GM19463 (cell line): ENCODE measurements around the gene CREB5.

Experiments used
- ATAC-seq: cut with Tn5 transposase; IDR thresholded peaks from one replicate; pipeline ENCODE4 v1.9.1; 2021; ENCODE audit warnings: mild to moderate bottlenecking, moderate library complexity; ENCODE audit not compliant: unreplicated experiment

CREB5 gene

DNA sequence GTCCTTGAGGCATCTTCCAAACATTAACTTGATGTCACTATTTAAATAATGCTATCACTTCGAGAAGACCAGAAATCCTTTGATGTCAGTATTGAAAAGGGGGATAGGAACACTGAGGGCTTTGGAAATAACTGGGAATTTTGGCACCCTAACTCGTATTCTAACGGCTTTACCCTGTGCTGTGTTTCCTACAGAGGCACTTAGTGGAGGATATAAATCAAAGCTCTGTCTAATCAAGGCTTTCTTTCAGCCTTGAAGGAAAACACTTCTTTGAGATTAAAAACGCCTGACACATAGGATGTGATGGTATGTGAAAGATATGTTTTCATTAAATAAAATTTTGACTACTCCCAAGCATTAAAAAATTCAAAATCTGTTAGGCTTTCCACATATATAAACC lies 62.3 kb downstream of the CREB5 start:
- ATAC-seq: no peak

DNA sequence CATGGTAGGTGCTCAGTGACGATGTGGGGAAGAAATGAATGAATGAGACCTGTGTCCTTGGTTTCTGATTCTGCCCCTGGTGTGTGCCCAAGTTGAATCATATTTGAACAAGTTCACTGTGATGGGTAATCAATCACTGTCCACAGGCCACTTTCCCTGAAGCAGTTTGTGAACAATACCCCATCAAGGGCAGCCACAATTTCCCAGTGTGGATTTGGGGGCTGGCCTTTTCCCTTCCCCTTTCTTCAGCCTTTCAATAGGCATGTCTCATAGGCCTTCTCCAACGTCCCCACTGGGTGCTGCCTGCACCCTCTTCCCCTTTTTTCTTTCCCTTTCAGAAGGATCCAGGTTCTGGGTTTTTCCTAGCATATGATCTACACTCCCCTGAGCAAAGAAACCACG lies 64.7 kb downstream of the CREB5 start:
- no peak for ATAC-seq

DNA sequence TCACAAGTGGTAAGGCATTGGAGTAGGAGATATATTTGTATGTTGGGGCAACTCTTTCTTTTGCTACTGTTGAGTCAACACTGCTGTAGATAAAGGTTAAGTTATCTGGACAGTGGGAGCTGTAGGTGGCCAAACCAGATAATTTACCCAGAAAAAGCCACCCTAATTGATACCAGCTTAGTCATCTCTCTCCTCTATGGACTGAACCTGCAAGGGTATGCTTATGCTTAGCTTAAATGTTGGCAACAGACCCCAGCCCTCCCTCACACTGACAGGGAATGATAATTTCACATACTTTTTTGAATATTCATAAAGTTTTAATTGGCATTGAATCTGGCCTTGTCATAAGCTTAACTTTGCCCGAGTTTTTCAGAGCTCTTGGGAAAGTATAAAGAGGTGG lies 66.3 kb downstream of the CREB5 start:
- ATAC-seq: no peak

DNA sequence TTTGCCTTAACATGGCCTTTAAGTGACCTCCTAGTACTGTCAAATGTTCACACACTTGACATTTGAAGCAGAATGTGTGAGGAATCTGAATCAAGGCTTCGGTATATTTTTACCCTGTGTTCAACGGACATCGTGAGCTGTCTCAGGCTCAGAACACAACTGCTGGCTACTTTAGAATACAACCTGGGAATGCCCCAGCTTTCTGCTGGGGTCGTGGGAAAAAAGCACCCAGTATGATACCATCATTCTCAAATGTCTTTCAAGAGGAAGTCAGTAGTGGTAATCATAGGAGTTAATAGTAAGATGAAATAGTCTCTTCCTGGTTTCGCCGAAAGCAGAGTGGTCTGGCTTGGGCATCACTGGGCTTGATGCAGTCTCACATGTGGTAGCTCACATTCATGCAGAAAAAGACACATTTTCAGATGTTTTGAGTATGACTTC lies 67.2 kb downstream of the CREB5 start:
- peak; percentile 75 for ATAC-seq

DNA sequence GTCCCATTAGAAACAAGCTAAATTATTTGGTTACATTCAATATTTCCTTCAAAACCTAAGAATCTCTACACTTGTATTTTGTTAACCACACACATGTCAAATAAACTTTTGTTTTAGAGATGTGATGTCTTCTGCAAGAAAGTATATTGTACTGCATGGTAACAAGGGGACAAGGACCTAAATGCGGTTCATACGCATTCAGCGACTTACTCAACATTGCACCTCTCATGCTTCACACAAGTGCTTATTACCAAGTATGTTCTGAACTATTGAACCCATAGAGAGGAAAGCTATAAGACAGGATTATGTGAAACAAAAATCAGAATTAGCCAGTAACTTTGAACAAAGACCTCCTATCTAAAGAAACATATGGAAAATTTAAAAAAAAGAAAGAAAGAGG lies 68.3 kb downstream of the CREB5 start:
- no peak for ATAC-seq

DNA sequence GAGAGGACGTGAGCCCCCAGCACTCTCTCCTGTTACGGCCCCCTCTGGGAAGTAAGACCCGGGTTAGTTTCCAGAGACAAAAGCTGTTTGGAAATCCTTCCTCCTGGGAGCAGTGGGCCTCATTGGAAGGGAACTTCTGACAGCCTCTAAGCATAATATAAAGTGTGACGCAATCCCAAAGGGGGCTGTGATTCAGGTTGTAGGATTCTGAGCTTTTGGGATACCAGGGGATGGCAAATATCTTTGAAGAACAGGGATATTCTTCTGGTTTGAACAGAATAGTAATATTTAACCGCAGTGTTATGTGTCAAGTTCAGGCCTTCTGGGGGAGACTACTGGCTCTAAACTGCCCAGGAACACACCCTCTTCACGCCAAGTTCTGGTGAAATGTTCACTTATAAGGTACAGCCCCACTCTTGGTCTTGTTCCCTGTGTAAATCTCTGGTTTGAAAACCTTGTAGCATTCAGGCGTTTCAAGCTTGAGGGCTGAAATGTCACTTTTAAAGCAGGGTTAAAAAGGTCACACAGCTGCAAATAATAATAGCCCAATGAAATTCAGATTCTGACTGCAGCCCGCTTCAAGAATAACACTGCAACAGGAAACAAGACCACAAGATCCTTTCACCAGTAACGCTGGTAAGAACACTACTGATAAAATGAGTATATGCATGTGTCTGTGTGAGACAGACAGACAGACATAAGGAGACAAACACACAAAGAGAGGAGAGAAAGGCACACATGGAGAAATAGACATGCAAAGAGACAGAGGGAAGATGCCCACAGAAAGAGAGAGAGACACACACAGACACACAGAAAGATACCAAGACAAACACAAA lies 69.0 kb downstream of the CREB5 start:
- ATAC-seq: peak; percentile 57

DNA sequence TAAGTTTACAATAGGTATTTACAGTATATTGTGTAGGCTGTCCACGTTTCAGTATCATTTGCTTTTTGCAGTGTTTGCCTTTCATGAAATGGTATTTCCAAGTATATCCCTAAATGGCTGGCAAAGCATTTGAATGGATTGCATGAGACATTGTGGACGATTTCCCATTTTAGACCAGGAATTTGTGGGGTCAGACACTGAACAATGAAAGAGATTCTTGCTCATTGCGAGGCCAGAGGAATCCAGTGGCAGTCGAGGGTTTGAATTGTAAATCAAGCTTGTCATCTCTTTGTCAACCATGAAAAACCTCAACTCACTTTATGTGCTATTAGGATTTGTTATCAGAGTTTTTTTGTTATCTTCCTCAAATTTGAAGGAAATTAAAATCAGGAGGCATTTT lies 70.8 kb downstream of the CREB5 start:
- ATAC-seq: no peak

DNA sequence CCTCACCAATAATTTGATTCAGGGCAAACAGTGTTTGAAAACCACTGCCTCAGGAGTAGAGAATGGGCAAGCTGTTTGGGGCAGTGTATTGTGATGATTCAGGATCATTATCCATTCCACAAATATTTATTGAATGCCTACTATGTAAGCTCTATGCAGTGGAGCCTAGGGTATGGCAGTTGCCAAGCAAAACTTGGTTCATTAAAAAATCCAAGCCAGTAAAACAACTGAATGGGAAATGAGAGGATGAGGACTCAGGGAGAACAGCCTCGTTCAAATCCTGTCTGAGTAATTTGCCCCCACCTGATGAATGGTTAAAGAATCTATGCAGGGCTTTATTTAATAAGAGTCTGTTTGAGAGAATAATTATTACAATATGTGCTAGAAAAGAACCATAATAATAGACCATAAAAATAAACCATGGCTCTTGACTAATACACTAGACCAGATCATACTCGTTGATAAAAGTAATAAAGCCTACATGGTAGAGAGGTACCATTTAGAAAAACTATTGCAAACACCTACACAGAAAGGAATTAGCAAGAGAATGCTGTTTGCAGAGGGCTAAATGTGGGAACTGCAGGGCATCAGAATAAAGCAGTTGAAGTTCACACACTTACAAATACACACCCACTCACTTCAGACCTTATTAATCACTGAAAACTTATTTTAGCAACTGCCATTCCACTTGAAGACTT lies 71.7 kb downstream of the CREB5 start:
- no peak for ATAC-seq

DNA sequence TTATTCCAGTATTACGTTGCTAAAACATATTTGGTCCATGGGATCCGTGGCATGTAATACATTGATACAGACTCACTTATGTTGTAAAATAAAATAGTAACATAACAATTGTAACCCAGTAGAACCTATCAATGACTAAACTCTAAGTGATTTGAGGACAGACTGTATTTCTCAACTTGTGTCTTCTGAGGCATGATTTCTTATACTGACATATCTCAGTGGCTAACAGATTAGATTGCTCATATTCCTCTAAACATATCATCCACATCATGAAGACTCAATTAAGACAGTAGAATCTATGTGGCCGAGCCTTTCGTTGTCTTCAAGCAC lies 72.3 kb downstream of the CREB5 start:
- no peak for ATAC-seq

DNA sequence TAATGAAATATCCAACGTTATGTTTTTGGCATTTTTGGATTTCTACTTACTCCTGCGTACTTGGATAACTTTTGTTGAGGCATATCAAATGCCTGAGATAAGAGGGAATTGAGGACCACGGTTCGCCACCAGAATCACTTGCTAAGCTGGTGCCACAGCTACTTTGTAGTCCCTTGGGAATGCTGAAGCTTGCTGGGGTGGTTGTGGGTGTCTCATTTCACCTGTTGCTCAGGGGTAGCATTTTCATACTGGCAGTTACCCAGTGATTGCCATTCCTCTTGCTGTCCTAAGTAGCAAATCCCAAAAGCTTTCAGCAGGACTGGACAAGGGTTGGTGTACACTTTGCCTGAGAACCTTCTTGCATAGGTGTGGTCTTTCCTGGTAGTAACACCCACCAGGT lies 75.2 kb downstream of the CREB5 start:
- ATAC-seq: no peak

DNA sequence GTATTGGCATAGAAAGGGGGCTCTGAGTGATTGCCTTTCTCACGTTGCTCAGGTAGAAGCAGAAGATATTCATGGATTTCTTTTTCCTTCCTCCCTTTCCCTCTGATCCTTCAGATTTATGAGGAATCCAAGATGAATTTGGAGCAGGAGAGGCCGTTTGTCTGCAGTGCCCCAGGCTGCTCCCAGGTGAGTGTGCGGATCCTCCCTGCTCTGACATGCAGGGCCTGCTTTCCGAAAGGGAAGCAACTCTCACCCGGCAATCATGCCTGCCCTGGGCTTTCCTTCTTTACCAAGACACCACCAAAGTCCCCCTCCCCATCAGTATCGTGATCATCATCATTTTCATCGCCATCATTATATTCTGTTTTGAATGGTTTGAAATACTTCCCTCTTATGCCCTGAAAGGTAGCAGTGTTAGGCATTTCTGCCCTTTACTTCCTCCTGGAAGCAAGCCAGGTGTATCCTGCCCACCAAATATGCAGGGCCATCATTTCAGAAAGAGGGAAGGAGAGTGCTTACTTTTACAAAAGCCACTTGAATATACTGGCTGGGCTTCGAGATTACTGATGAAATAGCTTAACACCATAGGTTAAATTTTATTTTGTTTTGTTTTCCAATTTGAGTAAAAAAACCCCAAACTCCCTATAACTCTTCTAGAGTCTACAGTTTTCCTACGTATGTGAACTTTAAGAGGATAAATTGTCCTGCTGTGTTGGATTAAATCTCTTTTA lies 75.9 kb downstream of the CREB5 start:
- ATAC-seq: no peak

DNA sequence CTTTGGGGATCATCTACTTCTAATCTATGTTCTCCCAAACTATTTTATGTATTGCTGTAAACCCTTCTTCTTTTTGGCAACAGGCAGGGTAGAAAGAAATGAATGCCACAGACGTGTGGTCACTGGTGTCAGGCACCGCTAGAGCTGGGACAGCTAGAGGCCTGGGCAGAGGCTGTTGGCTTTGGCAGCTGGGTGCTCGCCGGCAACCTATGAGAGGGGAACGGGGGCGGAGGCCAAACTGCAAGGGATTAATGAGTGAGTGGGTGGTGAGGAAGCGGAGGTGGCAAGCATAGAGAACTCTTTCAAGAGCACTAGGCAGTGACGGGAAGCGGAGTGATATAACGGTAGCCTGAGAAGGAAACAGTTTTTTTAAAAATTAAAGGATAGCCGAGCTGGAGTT lies 78.5 kb downstream of the CREB5 start:
- ATAC-seq: no peak

DNA sequence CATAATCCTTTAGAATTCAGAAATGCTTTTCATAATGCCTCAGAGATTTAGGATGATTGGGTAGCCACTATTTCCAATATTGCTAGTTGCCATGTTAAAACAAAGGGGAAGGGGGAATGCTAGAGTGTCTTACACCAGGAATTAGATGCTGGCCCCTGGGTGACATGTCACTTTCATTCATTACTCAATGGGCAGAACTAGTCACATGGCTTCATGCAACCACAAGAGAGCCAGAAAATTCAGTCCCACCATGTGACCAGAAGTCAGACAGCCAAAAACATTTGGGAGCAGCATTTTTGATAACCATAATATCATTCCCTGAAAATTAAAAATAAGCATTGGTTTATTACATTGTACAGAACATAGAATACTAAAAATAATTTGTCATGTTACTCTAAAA lies 81.2 kb downstream of the CREB5 start:
- no peak for ATAC-seq

DNA sequence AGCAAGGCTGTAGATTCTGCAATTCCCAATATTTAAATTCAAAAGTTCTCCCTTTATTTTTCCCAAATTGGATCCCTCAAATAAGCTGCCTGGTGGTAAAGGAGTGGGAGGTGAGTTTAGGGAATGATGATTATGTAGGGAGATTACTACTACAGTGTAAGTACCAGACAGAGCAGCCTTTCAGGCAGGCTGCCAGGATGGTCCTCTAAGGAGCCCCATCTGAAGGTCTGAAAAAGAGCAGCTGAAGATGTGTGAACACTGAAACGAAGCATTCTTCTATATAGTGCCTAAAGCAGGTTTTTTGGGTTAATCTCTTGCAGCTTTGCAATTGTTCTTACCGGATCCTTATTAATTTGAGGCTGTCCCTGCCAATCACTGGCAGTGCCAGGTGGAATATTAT lies 84.7 kb downstream of the CREB5 start:
- ATAC-seq: no peak

DNA sequence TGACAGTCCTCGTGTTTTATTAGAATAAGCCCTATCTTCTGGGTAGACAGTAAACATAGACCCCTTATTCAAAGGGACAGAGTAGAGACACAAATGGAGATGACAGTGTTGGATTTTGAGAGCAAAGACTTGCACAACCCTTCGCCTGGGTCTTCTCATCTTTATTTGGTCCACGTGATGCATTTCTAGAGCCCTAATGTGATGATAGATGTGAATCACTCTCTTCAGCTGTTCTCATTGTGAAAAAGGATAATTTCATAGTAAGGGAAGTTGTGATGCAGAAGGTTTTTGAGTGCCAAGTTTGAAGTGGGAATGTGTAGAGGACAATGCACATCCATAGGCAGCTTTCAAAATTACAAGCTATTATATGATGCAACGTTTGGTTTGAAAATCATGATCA lies 86.3 kb downstream of the CREB5 start:
- ATAC-seq: no peak

DNA sequence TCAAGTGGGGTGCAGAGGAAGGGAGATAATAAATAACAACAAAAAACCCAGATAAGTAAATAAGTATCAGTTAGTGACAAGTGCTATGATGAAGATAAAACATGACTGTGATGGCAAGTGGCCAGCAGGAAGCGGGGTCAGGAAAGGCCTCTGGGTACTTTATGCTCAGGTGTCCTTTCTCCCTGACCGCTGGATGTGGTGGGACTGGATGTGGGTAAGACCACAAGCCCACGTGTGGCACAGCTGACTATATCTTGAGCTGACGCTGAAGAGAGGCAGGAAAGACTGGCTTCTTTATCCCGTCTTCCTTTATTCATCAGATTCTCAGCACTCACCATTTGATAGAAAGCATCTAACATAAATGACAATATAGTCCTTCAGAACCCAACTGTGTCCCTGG lies 87.8 kb downstream of the CREB5 start:
- ATAC-seq: no peak

DNA sequence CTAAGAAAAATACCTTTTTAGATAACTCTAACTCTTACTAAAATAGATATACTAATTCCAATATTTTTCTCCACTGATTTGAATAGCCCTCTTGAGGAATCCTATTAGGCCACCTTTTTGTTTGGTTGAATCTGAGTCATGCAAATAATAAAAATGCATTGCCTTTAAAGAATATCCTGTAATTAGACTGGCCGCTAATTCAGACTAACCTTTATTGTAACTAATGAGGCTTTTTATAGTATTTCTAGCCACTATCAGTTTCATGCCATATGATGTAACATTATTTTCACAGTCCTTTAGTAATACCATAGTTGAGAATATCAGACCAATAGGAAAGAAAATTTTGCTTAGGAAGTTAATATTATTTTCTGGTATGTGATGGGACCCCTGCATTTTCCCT lies 90.1 kb downstream of the CREB5 start:
- no peak for ATAC-seq

DNA sequence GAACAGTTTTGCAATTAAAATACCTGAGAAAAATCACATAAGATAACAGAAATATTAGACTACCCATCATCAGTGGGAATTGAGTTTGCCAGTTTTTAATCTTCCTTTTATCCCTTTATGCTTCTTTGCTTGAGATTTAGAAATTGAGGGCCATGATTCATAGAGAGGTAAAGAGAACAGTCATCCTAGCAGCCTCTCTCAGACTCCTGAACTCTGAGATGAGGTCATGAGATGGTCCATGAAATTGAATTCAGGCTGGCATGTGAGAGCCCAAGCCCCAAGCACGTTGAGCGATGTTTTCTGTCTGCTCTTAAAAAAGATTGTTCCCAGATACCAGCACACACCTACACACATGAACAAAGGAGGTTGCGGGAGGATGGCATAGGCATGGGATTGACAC lies 91.1 kb downstream of the CREB5 start:
- no peak for ATAC-seq

DNA sequence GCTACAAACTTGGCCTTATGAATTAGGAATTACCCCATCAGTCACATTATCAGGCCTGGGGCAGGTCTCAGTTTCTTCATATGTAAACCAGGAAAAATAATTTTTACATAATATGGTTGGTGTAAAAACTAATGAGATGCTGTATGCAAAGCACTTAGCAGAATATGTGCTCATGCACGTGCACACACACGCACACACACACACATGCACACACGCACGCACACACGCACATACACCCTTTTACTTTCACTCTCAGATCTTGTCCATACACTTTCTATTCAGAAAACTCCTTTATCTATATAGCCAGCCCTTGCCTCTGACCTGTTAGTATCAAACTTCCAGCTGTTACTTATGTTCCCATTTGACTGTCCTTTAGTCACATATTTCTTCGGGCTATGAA lies 92.7 kb downstream of the CREB5 start:
- no peak for ATAC-seq

DNA sequence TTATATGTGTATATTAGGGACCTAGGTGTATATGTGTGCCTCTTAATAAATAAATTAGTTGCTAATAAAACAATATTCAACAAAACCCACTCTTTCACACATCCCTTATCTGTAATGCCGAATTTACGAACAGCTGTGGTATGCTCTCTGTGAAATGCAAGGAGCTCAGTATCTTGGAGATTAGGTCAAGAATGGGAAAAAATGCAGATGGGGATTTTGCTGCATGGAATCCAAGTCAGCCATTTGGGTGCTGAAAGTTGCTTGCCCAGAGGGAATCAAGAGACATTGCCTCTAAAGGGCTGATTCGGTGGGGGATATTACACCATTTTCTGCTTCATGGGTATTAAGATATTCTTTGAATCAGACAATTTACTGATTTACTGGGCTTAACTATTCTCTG lies 93.5 kb downstream of the CREB5 start:
- ATAC-seq: no peak

DNA sequence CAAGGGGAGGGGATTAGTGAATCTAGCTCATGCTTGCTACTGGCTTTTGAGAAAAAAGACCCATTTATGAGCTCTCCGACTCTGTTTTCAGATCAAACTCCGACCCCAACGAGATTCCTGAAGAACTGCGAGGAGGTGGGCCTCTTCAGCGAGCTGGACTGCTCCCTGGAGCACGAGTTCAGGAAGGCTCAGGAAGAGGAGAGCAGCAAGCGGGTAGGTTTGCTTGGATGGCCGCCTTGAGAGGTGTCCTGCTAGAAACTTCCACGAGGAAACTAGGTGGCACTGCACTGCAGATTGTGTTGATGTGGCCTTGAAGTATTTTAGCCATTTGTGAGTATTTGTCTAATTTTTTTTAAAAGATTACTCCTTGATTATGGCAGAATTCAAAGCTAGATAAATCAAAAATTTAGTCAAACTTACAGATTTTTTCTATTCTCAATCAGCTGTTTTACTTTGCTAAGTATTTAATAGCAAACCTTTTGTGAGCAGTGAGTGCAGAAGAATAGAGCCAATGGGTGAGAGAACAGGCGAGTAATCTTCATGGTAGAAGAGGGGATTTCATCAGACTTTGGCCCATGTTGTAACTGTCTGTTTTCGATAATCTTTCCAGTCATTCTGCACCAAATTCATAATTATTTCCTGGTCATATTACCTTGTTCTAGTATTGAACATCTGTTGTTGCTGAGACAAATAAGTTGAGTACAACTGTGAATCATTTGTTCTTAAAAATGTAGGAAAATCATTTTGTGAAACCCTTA lies 95.4 kb downstream of the CREB5 start:
- ATAC-seq: no peak
